ENCODE measurements around the gene PKP4.

DNA sequence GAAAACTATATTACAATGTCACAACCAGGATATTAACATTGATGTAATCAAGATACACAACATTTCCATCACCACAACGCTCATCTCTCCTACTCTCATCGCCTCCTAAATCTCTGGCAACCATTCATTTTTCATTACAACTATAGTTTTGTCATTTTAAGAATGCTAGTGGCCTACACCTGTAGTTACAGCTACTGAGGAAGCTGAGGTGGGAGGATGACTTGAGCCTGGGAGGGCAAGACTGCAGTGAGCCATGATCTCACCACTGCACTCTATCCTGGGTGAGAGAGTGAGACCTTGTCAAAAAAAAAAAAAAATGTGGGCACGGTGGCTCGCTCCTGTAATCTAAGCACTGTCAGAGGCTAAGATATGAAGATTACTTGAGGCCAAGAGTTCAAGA is 10.5 kb downstream of the PKP4 start:
- TF ChIP-seq, protein P1, sequence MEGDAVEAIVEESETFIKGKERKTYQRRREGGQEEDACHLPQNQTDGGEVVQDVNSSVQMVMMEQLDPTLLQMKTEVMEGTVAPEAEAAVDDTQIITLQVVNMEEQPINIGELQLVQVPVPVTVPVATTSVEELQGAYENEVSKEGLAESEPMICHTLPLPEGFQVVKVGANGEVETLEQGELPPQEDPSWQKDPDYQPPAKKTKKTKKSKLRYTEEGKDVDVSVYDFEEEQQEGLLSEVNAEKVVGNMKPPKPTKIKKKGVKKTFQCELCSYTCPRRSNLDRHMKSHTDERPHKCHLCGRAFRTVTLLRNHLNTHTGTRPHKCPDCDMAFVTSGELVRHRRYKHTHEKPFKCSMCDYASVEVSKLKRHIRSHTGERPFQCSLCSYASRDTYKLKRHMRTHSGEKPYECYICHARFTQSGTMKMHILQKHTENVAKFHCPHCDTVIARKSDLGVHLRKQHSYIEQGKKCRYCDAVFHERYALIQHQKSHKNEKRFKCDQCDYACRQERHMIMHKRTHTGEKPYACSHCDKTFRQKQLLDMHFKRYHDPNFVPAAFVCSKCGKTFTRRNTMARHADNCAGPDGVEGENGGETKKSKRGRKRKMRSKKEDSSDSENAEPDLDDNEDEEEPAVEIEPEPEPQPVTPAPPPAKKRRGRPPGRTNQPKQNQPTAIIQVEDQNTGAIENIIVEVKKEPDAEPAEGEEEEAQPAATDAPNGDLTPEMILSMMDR (IDR thresholded peaks at IDR 0.05) = no peak
- TF ChIP-seq POLR2A (IDR thresholded peaks at IDR 0.05) = no peak
